ENCODE results near the gene STX10. TPM values are rescaled to one million over a fixed set of nuclear protein-coding genes. Genes with fewer than 3 reads are reported as not detected.

The STX10 gene
- total and polyA plus RNA-seq, 9 of the 15 experiments (the other 6 are each of a cell fraction or from before 2014, with no cell fraction given), result 0.51 to 66.3 (median 31.0) TPM

DNA sequence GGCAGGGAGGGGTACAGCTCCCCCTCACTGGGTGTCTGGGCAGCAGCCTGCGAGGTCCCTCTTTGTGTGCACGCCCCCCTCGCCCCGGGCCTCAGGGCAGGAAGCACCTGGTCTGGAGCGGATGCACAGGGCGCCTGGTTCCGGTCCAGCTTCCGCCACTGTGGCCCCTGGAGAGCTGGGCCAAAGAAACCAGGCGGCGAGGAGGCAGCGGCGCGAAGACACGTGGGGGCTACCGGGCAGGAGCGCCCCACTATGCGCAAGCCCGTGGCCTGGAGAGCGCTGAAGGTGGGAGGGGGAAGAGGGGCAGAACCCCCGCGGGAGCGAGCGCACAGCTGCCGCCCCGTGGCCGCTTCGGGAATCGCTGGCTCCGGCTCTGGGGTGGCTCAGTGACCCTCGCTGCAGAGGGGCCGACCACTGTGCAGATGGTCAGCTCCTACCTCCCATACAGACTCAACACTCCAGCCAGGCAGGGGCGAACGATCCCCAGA lies 45.8 kb downstream of the STX10 start (continued):
- TF ChIP-seq, protein P1, sequence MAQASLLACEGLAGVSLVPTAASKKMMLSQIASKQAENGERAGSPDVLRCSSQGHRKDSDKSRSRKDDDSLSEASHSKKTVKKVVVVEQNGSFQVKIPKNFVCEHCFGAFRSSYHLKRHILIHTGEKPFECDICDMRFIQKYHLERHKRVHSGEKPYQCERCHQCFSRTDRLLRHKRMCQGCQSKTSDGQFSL (CRISPR knock-in tag; IDR thresholded peaks at IDR 0.05), result 0 out of 2 replicates have a peak, but pooled peaks have one; percentile 71
- TF ChIP-seq, protein P1 (tag; IDR thresholded peaks at IDR 0.05), result no peak; a peak in 1 of 4 replicates
- TF ChIP-seq, protein P2, sequence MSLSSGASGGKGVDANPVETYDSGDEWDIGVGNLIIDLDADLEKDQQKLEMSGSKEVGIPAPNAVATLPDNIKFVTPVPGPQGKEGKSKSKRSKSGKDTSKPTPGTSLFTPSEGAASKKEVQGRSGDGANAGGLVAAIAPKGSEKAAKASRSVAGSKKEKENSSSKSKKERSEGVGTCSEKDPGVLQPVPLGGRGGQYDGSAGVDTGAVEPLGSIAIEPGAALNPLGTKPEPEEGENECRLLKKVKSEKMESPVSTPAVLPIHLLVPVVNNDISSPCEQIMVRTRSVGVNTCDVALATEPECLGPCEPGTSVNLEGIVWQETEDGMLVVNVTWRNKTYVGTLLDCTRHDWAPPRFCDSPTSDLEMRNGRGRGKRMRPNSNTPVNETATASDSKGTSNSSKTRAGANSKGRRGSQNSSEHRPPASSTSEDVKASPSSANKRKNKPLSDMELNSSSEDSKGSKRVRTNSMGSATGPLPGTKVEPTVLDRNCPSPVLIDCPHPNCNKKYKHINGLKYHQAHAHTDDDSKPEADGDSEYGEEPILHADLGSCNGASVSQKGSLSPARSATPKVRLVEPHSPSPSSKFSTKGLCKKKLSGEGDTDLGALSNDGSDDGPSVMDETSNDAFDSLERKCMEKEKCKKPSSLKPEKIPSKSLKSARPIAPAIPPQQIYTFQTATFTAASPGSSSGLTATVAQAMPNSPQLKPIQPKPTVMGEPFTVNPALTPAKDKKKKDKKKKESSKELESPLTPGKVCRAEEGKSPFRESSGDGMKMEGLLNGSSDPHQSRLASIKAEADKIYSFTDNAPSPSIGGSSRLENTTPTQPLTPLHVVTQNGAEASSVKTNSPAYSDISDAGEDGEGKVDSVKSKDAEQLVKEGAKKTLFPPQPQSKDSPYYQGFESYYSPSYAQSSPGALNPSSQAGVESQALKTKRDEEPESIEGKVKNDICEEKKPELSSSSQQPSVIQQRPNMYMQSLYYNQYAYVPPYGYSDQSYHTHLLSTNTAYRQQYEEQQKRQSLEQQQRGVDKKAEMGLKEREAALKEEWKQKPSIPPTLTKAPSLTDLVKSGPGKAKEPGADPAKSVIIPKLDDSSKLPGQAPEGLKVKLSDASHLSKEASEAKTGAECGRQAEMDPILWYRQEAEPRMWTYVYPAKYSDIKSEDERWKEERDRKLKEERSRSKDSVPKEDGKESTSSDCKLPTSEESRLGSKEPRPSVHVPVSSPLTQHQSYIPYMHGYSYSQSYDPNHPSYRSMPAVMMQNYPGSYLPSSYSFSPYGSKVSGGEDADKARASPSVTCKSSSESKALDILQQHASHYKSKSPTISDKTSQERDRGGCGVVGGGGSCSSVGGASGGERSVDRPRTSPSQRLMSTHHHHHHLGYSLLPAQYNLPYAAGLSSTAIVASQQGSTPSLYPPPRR (CRISPR knock-in tag; IDR thresholded peaks at IDR 0.05; ENCODE audit: borderline replicate concordance), result 0 out of 2 replicates have a peak, but pooled peaks have one; percentile 29
- TF ChIP-seq, protein P3, sequence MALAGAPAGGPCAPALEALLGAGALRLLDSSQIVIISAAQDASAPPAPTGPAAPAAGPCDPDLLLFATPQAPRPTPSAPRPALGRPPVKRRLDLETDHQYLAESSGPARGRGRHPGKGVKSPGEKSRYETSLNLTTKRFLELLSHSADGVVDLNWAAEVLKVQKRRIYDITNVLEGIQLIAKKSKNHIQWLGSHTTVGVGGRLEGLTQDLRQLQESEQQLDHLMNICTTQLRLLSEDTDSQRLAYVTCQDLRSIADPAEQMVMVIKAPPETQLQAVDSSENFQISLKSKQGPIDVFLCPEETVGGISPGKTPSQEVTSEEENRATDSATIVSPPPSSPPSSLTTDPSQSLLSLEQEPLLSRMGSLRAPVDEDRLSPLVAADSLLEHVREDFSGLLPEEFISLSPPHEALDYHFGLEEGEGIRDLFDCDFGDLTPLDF (CRISPR knock-in tag; IDR thresholded peaks at IDR 0.05), result no peak
- peak in 1 of 2 experiments; percentile 58; a peak in 2 of 4 replicates for TF ChIP-seq RCOR1 (IDR thresholded peaks at IDR 0.05; ENCODE audit: borderline replicate concordance in 1 of 2, low read depth in 2 of 2, low read length in 2 of 2)
- TF ChIP-seq, protein P4, sequence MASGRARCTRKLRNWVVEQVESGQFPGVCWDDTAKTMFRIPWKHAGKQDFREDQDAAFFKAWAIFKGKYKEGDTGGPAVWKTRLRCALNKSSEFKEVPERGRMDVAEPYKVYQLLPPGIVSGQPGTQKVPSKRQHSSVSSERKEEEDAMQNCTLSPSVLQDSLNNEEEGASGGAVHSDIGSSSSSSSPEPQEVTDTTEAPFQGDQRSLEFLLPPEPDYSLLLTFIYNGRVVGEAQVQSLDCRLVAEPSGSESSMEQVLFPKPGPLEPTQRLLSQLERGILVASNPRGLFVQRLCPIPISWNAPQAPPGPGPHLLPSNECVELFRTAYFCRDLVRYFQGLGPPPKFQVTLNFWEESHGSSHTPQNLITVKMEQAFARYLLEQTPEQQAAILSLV (tag; IDR thresholded peaks at IDR 0.05), result 0 out of 2 replicates have a peak, but pooled peaks have one; percentile 6
- 0 out of 2 replicates have a peak, but pooled peaks have one; percentile 21 for TF ChIP-seq LCOR (CRISPR knock-in tag; IDR thresholded peaks at IDR 0.05)
- no peak for TF ChIP-seq CCAR2 (IDR thresholded peaks at IDR 0.05; ENCODE audit: low read depth, low read length)
- TF ChIP-seq KDM4B (IDR thresholded peaks at IDR 0.05; ENCODE audit: borderline replicate concordance in 2 of 2, low read depth in 1 of 2), result peak in 1 of 2 experiments; percentile 43; a peak in 1 of 4 replicates
- TF ChIP-seq EP400 (IDR thresholded peaks at IDR 0.05), result peak; percentile 41; the same call in 1 of the 2 replicates
- TF ChIP-seq RBM14 (IDR thresholded peaks at IDR 0.05; ENCODE audit: borderline replicate concordance, insufficient read depth, low read depth, low read length), result 0 out of 2 replicates have a peak, but pooled peaks have one; percentile 66
- TF ChIP-seq SIN3B (IDR thresholded peaks at IDR 0.05; ENCODE audit: low read depth), result peak; percentile 45; the same call in 1 of the 2 replicates
- no peak for TF ChIP-seq ZKSCAN8 (CRISPR knock-in tag; IDR thresholded peaks at IDR 0.05)
- TF ChIP-seq ZNF717 (CRISPR knock-in tag; IDR thresholded peaks at IDR 0.05), result peak; percentile 19; the same call in 1 of the 2 replicates
- TF ChIP-seq, protein P5, sequence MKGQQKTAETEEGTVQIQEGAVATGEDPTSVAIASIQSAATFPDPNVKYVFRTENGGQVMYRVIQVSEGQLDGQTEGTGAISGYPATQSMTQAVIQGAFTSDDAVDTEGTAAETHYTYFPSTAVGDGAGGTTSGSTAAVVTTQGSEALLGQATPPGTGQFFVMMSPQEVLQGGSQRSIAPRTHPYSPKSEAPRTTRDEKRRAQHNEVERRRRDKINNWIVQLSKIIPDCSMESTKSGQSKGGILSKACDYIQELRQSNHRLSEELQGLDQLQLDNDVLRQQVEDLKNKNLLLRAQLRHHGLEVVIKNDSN (CRISPR knock-in tag; IDR thresholded peaks at IDR 0.05), result peak; percentile 66
- TF ChIP-seq DMBX1 (CRISPR knock-in tag; IDR thresholded peaks at IDR 0.05; ENCODE audit: borderline replicate concordance), result peak; percentile 73
- TF ChIP-seq SLC30A9 (CRISPR knock-in tag; IDR thresholded peaks at IDR 0.05), result no peak

Data from K562 (cell line).